Right hindlimb (tissue), 1 donor: Measurements from ENCODE around the gene CIB2.

Source experiments
- DNase-seq: peaks from one replicate; pipeline ENCODE4 v3.0.0-alpha.2; 2018

Gene CIB2

GRCh38 chr15:78105476-78106241 lies 25.6 kb downstream of the CIB2 start:
- no peak for DNase-seq

- DNase-seq = no peak
Measured at GRCh38 chr15:78104566-78105475, 26.4 kb downstream of the CIB2 start.

- DNase-seq = no peak
Measured at GRCh38 chr15:78104119-78104479, 27.1 kb downstream of the CIB2 start.

- DNase-seq = peak; percentile 42
Measured at GRCh38 chr15:78103406-78104118, 27.7 kb downstream of the CIB2 start.

GRCh38 chr15:78102741-78103140 lies 28.5 kb downstream of the CIB2 start:
- DNase-seq = no peak

GRCh38 chr15:78102211-78102610 lies 29.0 kb downstream of the CIB2 start:
- no peak for DNase-seq

- no peak for DNase-seq
Measured at GRCh38 chr15:78101423-78102105, 29.7 kb downstream of the CIB2 start.

- no peak for DNase-seq
Measured at GRCh38 chr15:78100886-78101285, 30.4 kb downstream of the CIB2 start.

GRCh38 chr15:78098131-78098755 lies 33.0 kb downstream of the CIB2 start:
- no peak for DNase-seq

- no peak for DNase-seq
Measured at GRCh38 chr15:78097667-78098066, 33.6 kb downstream of the CIB2 start.

GRCh38 chr15:78093242-78094020 lies 37.8 kb downstream of the CIB2 start:
- peak; percentile 53 for DNase-seq

GRCh38 chr15:78092261-78093041 lies 38.8 kb downstream of the CIB2 start, which contains the start of gene SH2D7:
SH2D7 (plus strand) TSS chr15:78092561; CDS start chr15:78092585, 24 bp downstream.
- no peak for DNase-seq

GRCh38 chr15:78090422-78091063 lies 40.7 kb downstream of the CIB2 start:
- DNase-seq = no peak

GRCh38 chr15:78088773-78089080 lies 42.5 kb downstream of the CIB2 start:
- DNase-seq = no peak

- DNase-seq = no peak
Measured at GRCh38 chr15:78087951-78088772, 43.1 kb downstream of the CIB2 start.

GRCh38 chr15:78085928-78086327 lies 45.3 kb downstream of the CIB2 start:
- DNase-seq = no peak

GRCh38 chr15:78084449-78084750 lies 46.8 kb downstream of the CIB2 start:
- DNase-seq = no peak

GRCh38 chr15:78083687-78084448 lies 47.4 kb downstream of the CIB2 start:
- DNase-seq = no peak

- DNase-seq = no peak
Measured at GRCh38 chr15:78083186-78083585, 48.1 kb downstream of the CIB2 start.
